Fibroblast of lung (primary cell): Measurements from ENCODE around the gene CYP4F11.

Experiments
- EZH2 ChIP-seq: IDR thresholded peaks from 2 replicates; pipeline ENCODE4 v1.5.1; 2012; ENCODE audit warnings: low read length, control low read depth, mild to moderate bottlenecking; ENCODE audit errors: missing control alignments
- TF ChIP-seq, protein P1 (sequence below), 2 donors: IDR thresholded peaks in 1 of 2; conservative IDR thresholded peaks in 1 of 2; 1 replicate in 1 of 2; 2 replicates in 1 of 2; pipeline ENCODE4 v1.5.1; 2011 to 2012; ENCODE audit warnings: low read length in 2 of 2, control low read depth in 1 of 2, inconsistent platforms in 1 of 2, low read depth in 1 of 2, mild to moderate bottlenecking in 1 of 2

DNA sequence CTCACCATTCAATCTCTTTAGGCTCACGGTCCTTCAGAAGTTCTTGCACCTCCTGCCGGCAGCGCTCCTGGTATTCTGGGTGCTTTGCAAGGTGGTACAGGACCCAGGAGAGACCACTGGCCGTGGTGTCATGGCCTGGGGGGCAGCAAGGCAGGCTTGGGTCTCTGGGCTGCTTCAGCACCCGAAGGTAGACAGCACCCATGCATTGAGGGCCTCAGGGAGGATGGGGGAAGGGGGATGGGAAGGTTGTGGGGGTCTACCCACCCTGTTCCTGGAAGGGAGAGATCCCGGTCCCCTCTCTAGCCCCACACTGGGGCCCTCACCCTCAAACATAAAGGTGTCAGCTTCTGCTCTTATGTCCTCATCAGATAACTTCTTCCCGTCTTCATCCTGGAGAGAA is 48.4 kb downstream of the CYP4F11 start:
- TF ChIP-seq, protein P1, sequence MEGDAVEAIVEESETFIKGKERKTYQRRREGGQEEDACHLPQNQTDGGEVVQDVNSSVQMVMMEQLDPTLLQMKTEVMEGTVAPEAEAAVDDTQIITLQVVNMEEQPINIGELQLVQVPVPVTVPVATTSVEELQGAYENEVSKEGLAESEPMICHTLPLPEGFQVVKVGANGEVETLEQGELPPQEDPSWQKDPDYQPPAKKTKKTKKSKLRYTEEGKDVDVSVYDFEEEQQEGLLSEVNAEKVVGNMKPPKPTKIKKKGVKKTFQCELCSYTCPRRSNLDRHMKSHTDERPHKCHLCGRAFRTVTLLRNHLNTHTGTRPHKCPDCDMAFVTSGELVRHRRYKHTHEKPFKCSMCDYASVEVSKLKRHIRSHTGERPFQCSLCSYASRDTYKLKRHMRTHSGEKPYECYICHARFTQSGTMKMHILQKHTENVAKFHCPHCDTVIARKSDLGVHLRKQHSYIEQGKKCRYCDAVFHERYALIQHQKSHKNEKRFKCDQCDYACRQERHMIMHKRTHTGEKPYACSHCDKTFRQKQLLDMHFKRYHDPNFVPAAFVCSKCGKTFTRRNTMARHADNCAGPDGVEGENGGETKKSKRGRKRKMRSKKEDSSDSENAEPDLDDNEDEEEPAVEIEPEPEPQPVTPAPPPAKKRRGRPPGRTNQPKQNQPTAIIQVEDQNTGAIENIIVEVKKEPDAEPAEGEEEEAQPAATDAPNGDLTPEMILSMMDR (conservative IDR thresholded peaks at IDR 0.05 in 1 of 2, IDR thresholded peaks at IDR 0.05 in 1 of 2; ENCODE audit: low read depth in 1 of 2, low read length in 2 of 2) = no peak
- TF ChIP-seq EZH2 = no peak
